NCI-H82 treated with DMSO at 0.1 percent for 48 hours (cell line): ENCODE data around the gene CCDC144A.
A peak's percentile ranks its signal among the peaks of the same experiment; 100 is the strongest.
"Not testable (repeated sequence)": the region's sequence is repeated elsewhere in the genome, so short reads cannot be mapped to it uniquely, and the experiment has no call there.

Experiments
- DNase-seq: peaks from one replicate; lab custom pipeline; 2025; ENCODE audit not compliant: unreplicated experiment; lab: John Stamatoyannopoulos, UW

The CCDC144A gene

GRCh38 chr17:16750515-16750914, 60.5 kb downstream of the CCDC144A start:
- not testable (repeated sequence) for DNase-seq

- peak; percentile 4 for DNase-seq
Observed at GRCh38 chr17:16751224-16751923, 61.3 kb downstream of the CCDC144A start.

- not testable (repeated sequence) for DNase-seq
Observed at GRCh38 chr17:16751924-16752287, 61.9 kb downstream of the CCDC144A start.

GRCh38 chr17:16757520-16757919, 67.5 kb downstream of the CCDC144A start:
- DNase-seq: not testable (repeated sequence)

GRCh38 chr17:16758177-16758576, 68.1 kb downstream of the CCDC144A start:
- not testable (repeated sequence) for DNase-seq

- not testable (repeated sequence) for DNase-seq
Observed at GRCh38 chr17:16768290-16769175, 78.5 kb downstream of the CCDC144A start.

GRCh38 chr17:16772394-16773145, 82.5 kb downstream of the CCDC144A start:
- not testable (repeated sequence) for DNase-seq

- DNase-seq: not testable (repeated sequence)
Observed at GRCh38 chr17:16773146-16773522, 83.1 kb downstream of the CCDC144A start.

GRCh38 chr17:16787851-16788250, 97.8 kb downstream of the CCDC144A start:
- not testable (repeated sequence) for DNase-seq

GRCh38 chr17:16788889-16789536, 99.0 kb downstream of the CCDC144A start:
- not testable (repeated sequence) for DNase-seq

- DNase-seq: not testable (repeated sequence)
Observed at GRCh38 chr17:16789622-16790021, 99.6 kb downstream of the CCDC144A start.

GRCh38 chr17:16790313-16790871, 100.4 kb downstream of the CCDC144A start:
- DNase-seq: not testable (repeated sequence)

- DNase-seq: not testable (repeated sequence)
Observed at GRCh38 chr17:16794215-16794614, 104.2 kb downstream of the CCDC144A start.

- not testable (repeated sequence) for DNase-seq
Observed at GRCh38 chr17:16795894-16796293, 105.9 kb downstream of the CCDC144A start.

GRCh38 chr17:16804851-16805250, 114.8 kb downstream of the CCDC144A start:
- DNase-seq: not testable (repeated sequence)

- not testable (repeated sequence) for DNase-seq
Observed at GRCh38 chr17:16806599-16806998, 116.6 kb downstream of the CCDC144A start.

- DNase-seq: not testable (repeated sequence)
Observed at GRCh38 chr17:16807620-16808019, 117.6 kb downstream of the CCDC144A start.

- not testable (repeated sequence) for DNase-seq
Observed at GRCh38 chr17:16810236-16810635, 120.2 kb downstream of the CCDC144A start.

- not testable (repeated sequence) for DNase-seq
Observed at GRCh38 chr17:16812126-16812525, 122.1 kb downstream of the CCDC144A start.

GRCh38 chr17:16814439-16814838, 124.4 kb downstream of the CCDC144A start:
- no peak for DNase-seq
